K562 (cell line): ENCODE data around the gene STT3B. TPM values are rescaled to one million over a fixed set of nuclear protein-coding genes. Genes with fewer than 3 reads are reported as not detected.

Source experiments
- ATAC-seq: fragments of 200-7000 bp; cut with Tn5 transposase; 3 replicates; pipeline ENCODE4 v1.9.1; 2020; ENCODE audit warnings: moderate library complexity
- BruUV-seq: library from RNA; stranded (reverse); fragments of 400-500 nt; replicated peaks from 2 replicates; lab custom pipeline; 2021; lab: Mats Ljungman, UMichigan
- CTCF ChIA-PET: fragments of 300-600 bp; formaldehyde crosslinking; extraction: SDS; loops from one replicate; lab custom pipeline; 2021; ENCODE audit warnings: low intra/inter-chr PET ratio; lab: Yijun Ruan, JAX
- POLR2A ChIA-PET: fragments of 300-600, 350-650 bp; sonication (Branson Sonifier 250); formaldehyde crosslinking; extraction: SDS; loops from one replicate; lab custom pipeline; 2021; ENCODE audit warnings: antibody characterized with exemption, inconsistent platforms; lab: Yijun Ruan, JAX
- DNase-seq, 4 experiments: peaks; one replicate each; pipeline versions ENCODE4 v3.0.0 to v3.0.0-alpha.2; 2011 to 2018; ENCODE audit warnings: low spot score in 3 of 4, mixed read lengths in 3 of 4; ENCODE audit errors: extremely low read depth in 1 of 4
- FAIRE-seq: peaks from 2 replicates; lab custom pipeline; 2011; peaks lifted over from hg19 to GRCh38; lab: Jason Lieb, UNC
- H2AFZ ChIP-seq: 2 replicates; pipeline ENCODE4 v1.6.0; 2011; ENCODE audit warnings: low read depth, low read length, control low read depth, inconsistent platforms
- H3K27ac ChIP-seq: fragments of 200-600 bp; 3 replicates; pipeline ENCODE4 v1.8.0; 2011; ENCODE audit warnings: low read depth, mild to moderate bottlenecking, control low read depth, inconsistent platforms, low read length, moderate library complexity, mixed read lengths; ENCODE audit errors: extremely low read depth
- H3K27me3 ChIP-seq, 2 experiments: fragments of 300-600 bp in 1 of 2; 2 replicates in 1 of 2; 3 replicates in 1 of 2; pipeline versions ENCODE4 v1.6.0 to v1.8.0; 2011; ENCODE audit warnings: inconsistent platforms in 2 of 2, low read length in 2 of 2, mild to moderate bottlenecking in 1 of 2, mixed read lengths in 1 of 2, moderate library complexity in 1 of 2; ENCODE audit not compliant: control insufficient read depth in 2 of 2, insufficient read depth in 2 of 2
- H3K36me3 ChIP-seq: fragments of 300-600 bp; 3 replicates; pipeline ENCODE4 v1.8.0; 2011; ENCODE audit warnings: mild to moderate bottlenecking, low read length, inconsistent platforms; ENCODE audit not compliant: control insufficient read depth, insufficient read depth
- H3K4me1 ChIP-seq, 2 experiments: fragments of 200-600 bp in 1 of 2; replicated peaks in 1 of 2; 2 replicates in 1 of 2; 3 replicates in 1 of 2; pipeline versions ENCODE4 v1.5.1 to v1.8.0; 2011; ENCODE audit warnings: inconsistent platforms in 2 of 2, low read length in 2 of 2, mild to moderate bottlenecking in 1 of 2, mixed read lengths in 1 of 2, moderate library complexity in 1 of 2; ENCODE audit not compliant: control insufficient read depth in 2 of 2, insufficient read depth in 2 of 2
- H3K4me2 ChIP-seq: 2 replicates; pipeline ENCODE4 v1.6.1; 2011; ENCODE audit warnings: low read length, control low read depth, inconsistent platforms, mixed read lengths; ENCODE audit not compliant: insufficient read depth
- H3K4me3 ChIP-seq: fragments of 200-600 bp; sonication (generic), shearing (Covaris generic); 2 replicates; pipeline ENCODE4 v1.5.1; 2016; ENCODE audit warnings: control low read depth, inconsistent platforms
- H3K79me2 ChIP-seq: fragments of 200-600 bp; 3 replicates; pipeline ENCODE4 v1.8.0; 2011; ENCODE audit warnings: low read length, inconsistent platforms; ENCODE audit not compliant: control insufficient read depth, insufficient read depth
- H3K9ac ChIP-seq, 2 experiments: 2 replicates each; pipeline versions ENCODE4 v1.6.0 to v1.6.1; 2011; ENCODE audit warnings: low read depth in 2 of 2, low read length in 2 of 2, control low read depth in 1 of 2, inconsistent platforms in 1 of 2, mild to moderate bottlenecking in 1 of 2, mixed read lengths in 1 of 2; ENCODE audit not compliant: insufficient read depth in 1 of 2
- H3K9me1 ChIP-seq: one replicate; pipeline ENCODE4 v1.6.0; 2011; ENCODE audit warnings: inconsistent platforms, mild to moderate bottlenecking, low read length, moderate library complexity; ENCODE audit not compliant: control insufficient read depth, insufficient read depth
- H3K9me3 ChIP-seq: replicated peaks from 2 replicates; pipeline ENCODE4 v1.5.1; 2011; ENCODE audit warnings: low read depth, low read length, inconsistent platforms; ENCODE audit not compliant: control insufficient read depth, insufficient read depth
- H4K20me1 ChIP-seq: replicated peaks from 2 replicates; pipeline ENCODE4 v1.6.1; 2011; ENCODE audit warnings: low read length, inconsistent platforms, mixed read lengths; ENCODE audit not compliant: control insufficient read depth, insufficient read depth
- CUX1 ChIP-seq: fragments of 200-800 bp; sonication (Bioruptor generic); IDR thresholded peaks from 2 replicates; pipeline ENCODE4 v1.6.1; 2016; ENCODE audit warnings: missing genetic modification characterization, missing compliant biosample characterization
- EP300 ChIP-seq: IDR thresholded peaks from 2 replicates; pipeline ENCODE4 v1.6.1; 2012; ENCODE audit warnings: low read length, improper control_type of control experiment
- LARP7 ChIP-seq: fragments of 450-650 bp; IDR thresholded peaks from 2 replicates; pipeline ENCODE4 v1.6.1; 2016
- MAFF ChIP-seq: IDR thresholded peaks from 2 replicates; pipeline ENCODE4 v1.6.1; 2012; ENCODE audit warnings: low read length, improper control_type of control experiment
- MAFG ChIP-seq: fragments of 450-650 bp; conservative IDR thresholded peaks from 2 replicates; pipeline ENCODE4 v1.6.1; 2016; ENCODE audit warnings: missing genetic modification characterization, missing compliant biosample characterization
- MGA ChIP-seq: fragments of 450-650 bp; IDR thresholded peaks from 2 replicates; pipeline ENCODE4 v1.6.1; 2016; ENCODE audit warnings: mild to moderate bottlenecking, moderate library complexity
- SMARCA5 ChIP-seq: fragments of 450-650 bp; IDR thresholded peaks from 2 replicates; pipeline ENCODE4 v1.6.1; 2016
- ZNF316 ChIP-seq: fragments of 450-650 bp; IDR thresholded peaks from 2 replicates; pipeline ENCODE4 v1.6.1; 2016
- in situ Hi-C: fragments of 300-500 bp; cut with MboI; formaldehyde crosslinking; loops from 4 replicates; pipeline ENCODE4 v1.15.0; 2018; ENCODE audit warnings: inconsistent platforms, mixed read lengths
- intact Hi-C: fragments of 100-400 bp; cut with micrococcal nuclease; formaldehyde crosslinking; loops from 2 replicates; pipeline ENCODE4 v1.14.2; 2022
- polyA plus RNA-seq, 8 experiments: library from polyadenylated mRNA; depleted of rRNA in 4 of 8; stranded (reverse) in 5 of 8; unstranded in 3 of 8; fragments of >200 nt; fragmentation: Nextera tagmentation in 2 of 8; fragmentation: Illumina TruSeq in 1 of 8; extraction: Ambion mirVana in 2 of 8; extraction: Trizol in 1 of 8; gene quantifications; 2 replicates each; pipeline versions ENCODE4 v1.2.1 to v1.2.3, GENCODE V29; 2011 to 2014; ENCODE audit warnings: inconsistent platforms in 1 of 8, missing spikeins in 1 of 8
- total RNA-seq, 7 experiments: library from RNA; depleted of rRNA in 6 of 7; stranded (reverse); fragments of >200 nt in 6 of 7; fragmentation: Illumina TruSeq in 2 of 7; extraction: Trizol in 2 of 7; gene quantifications; 2 replicates each; pipeline versions ENCODE4 v1.2.1 to v1.2.3, GENCODE V29; 2011 to 2021; ENCODE audit warnings: low replicate concordance in 1 of 7

The STT3B gene
- total and polyA plus RNA-seq, 9 of the 15 experiments (the other 6 are each of a cell fraction or from before 2014, with no cell fraction given): 22.4 to 147 (median 100) TPM

- BruUV-seq: no TSS peak
- H3K9me1 ChIP-seq: no peaks in the 10 kb centered on the region
- DNase-seq: no peak
- H3K27ac ChIP-seq: no peak overlapping the region
- peaks cover 75% of the 10 kb centered on the region for H3K79me2 ChIP-seq
- intact Hi-C loops (no loop called here), in situ Hi-C loops (no loop called here)
- peaks cover 36% of the 10 kb centered on the region for H3K36me3 ChIP-seq
- no peak overlapping the region for H3K9ac ChIP-seq
- H3K4me3 ChIP-seq: no peak overlapping the region
- ChIA-PET POLR2A (no interaction called here), CTCF (no interaction called here)
- no peak for ATAC-seq
- no peaks in the 10 kb centered on the region for H3K27me3 ChIP-seq
- no peak for FAIRE-seq
- no peak overlapping the region for H3K4me2 ChIP-seq
- no peaks in the 10 kb centered on the region for H3K9me3 ChIP-seq
- H4K20me1 ChIP-seq: peaks cover 10% of the 10 kb centered on the region; the same call in 1 of the 2 replicates
- no peak overlapping the region for H2AFZ ChIP-seq
- 0 out of 5 replicates have a peak, but pooled peaks cover 0 to 2% of the 10 kb centered on the region in 2 experiments for H3K4me1 ChIP-seq
- peak; percentile 31; the same call in 1 of the 2 replicates for TF ChIP-seq MAFG
- TF ChIP-seq CUX1 (CRISPR knock-in tag): no peak
- no peak for TF ChIP-seq LARP7
- TF ChIP-seq ZNF316: peak; percentile 80
- no peak for TF ChIP-seq MAFF
- no peak for TF ChIP-seq EP300
- no peak for TF ChIP-seq MGA
- no peak for TF ChIP-seq SMARCA5
These were observed 44.5 kb downstream of the STT3B start for GRCh38 chr3:31577232-31577631.
